GM23338 (cell line): Measurements from ENCODE around the gene THSD1. TPM values are rescaled to one million over a fixed set of nuclear protein-coding genes. Genes with fewer than 3 reads are reported as not detected.

ENCODE experiments used
- ATAC-seq: fragments of 200-7000 bp; cut with Tn5 transposase; 3 replicates; pipeline ENCODE4 v1.9.1; 2020
- DNase-seq: peaks from one replicate; pipeline ENCODE4 v3.0.0-alpha.2; 2015; ENCODE audit warnings: low spot score
- H2AFZ ChIP-seq: fragments of 200-600 bp; sonication (generic); 2 replicates; pipeline ENCODE4 v1.8.0; 2016; ENCODE audit warnings: antibody characterized with exemption, mild to moderate bottlenecking, moderate library complexity
- H3F3A ChIP-seq: fragments of 200-600 bp; sonication (generic); replicated peaks from 2 replicates; pipeline ENCODE4 v1.8.0; 2017; ENCODE audit warnings: antibody characterized with exemption, mixed run types, low read depth
- H3K27ac ChIP-seq: fragments of 200-600 bp; sonication (generic); 2 replicates; pipeline ENCODE4 v1.6.1; 2016; ENCODE audit warnings: low read depth
- H3K27me3 ChIP-seq: fragments of 200-600 bp; sonication (generic); 2 replicates; pipeline ENCODE4 v1.8.0; 2016; ENCODE audit warnings: mild to moderate bottlenecking, mixed run types, moderate library complexity; ENCODE audit not compliant: insufficient read depth
- H3K36me3 ChIP-seq: fragments of 200-600 bp; sonication (generic); 2 replicates; pipeline ENCODE4 v1.8.0; 2016; ENCODE audit warnings: mild to moderate bottlenecking; ENCODE audit not compliant: insufficient read depth
- H3K4me1 ChIP-seq: fragments of 200-600 bp; sonication (generic); 2 replicates; pipeline ENCODE4 v1.8.0; 2016; ENCODE audit warnings: mild to moderate bottlenecking, moderate library complexity; ENCODE audit not compliant: insufficient read depth
- H3K4me2 ChIP-seq: fragments of 200-600 bp; sonication (generic); 2 replicates; pipeline ENCODE4 v1.7.1; 2017; ENCODE audit warnings: mixed run types
- H3K4me3 ChIP-seq: fragments of 200-600 bp; sonication (generic); 2 replicates; pipeline ENCODE4 v1.6.1; 2016; ENCODE audit warnings: mixed run types
- H3K79me2 ChIP-seq: fragments of 200-600 bp; sonication (generic); replicated peaks from 2 replicates; pipeline ENCODE4 v1.8.0; 2017; ENCODE audit warnings: mild to moderate bottlenecking; ENCODE audit not compliant: insufficient read depth
- H3K9me2 ChIP-seq: fragments of 200-600 bp; sonication (generic); 2 replicates; pipeline ENCODE4 v1.8.0; 2017; ENCODE audit not compliant: insufficient read depth
- H4K20me1 ChIP-seq: fragments of 200-600 bp; sonication (generic); replicated peaks from 2 replicates; pipeline ENCODE4 v1.8.0; 2017; ENCODE audit warnings: mild to moderate bottlenecking; ENCODE audit not compliant: insufficient read depth
- H3K27ac Mint-ChIP-seq: 2 replicates; pipeline ENCODE4 v1.8.0; 2020; ENCODE audit warnings: inconsistent platforms, mild to moderate bottlenecking, moderate library complexity, mixed read lengths
- H3K27me3 Mint-ChIP-seq: 3 replicates; pipeline ENCODE4 v1.8.0; 2022; ENCODE audit warnings: low read depth, mild to moderate bottlenecking, moderate library complexity, mixed read lengths, inconsistent platforms; ENCODE audit not compliant: insufficient read depth, poor library complexity
- H3K36me3 Mint-ChIP-seq: 3 replicates; pipeline ENCODE4 v1.8.0; 2021; ENCODE audit warnings: low read depth, mild to moderate bottlenecking, inconsistent platforms, moderate library complexity, mixed read lengths
- H3K4me1 Mint-ChIP-seq: 3 replicates; pipeline ENCODE4 v1.8.0; 2020; ENCODE audit warnings: mild to moderate bottlenecking, inconsistent platforms, mixed read lengths
- H3K4me3 Mint-ChIP-seq: 3 replicates; pipeline ENCODE4 v1.8.0; 2021; ENCODE audit warnings: moderate library complexity, mild to moderate bottlenecking, inconsistent platforms, mixed read lengths
- H3K9me3 Mint-ChIP-seq: 3 replicates; pipeline ENCODE4 v1.8.0; 2020; ENCODE audit warnings: moderate library complexity, mild to moderate bottlenecking, inconsistent platforms, mixed read lengths
- CREB1 ChIP-seq: fragments of 250-450 bp; sonication (Bioruptor Pico); IDR thresholded peaks from 2 replicates; pipeline ENCODE4 v1.5.0; 2020; ENCODE audit warnings: low read depth, mild to moderate bottlenecking, moderate library complexity
- EZH2 ChIP-seq: fragments of 200-600 bp; sonication (generic); IDR thresholded peaks from one replicate; pipeline ENCODE4 v1.8.0; 2017; ENCODE audit warnings: antibody characterized with exemption, mild to moderate bottlenecking, low read depth; ENCODE audit not compliant: unreplicated experiment
- NANOG ChIP-seq: IDR thresholded peaks from 2 replicates; pipeline ENCODE4 v1.6.1; 2016; ENCODE audit warnings: antibody characterized with exemption, borderline replicate concordance
- POLR2AphosphoS5 ChIP-seq: IDR thresholded peaks from 2 replicates; pipeline ENCODE4 v1.6.1; 2016; ENCODE audit warnings: antibody characterized with exemption, low read depth
- ZNF114 ChIP-seq: fragments of 250-450 bp; sonication (Bioruptor Pico); IDR thresholded peaks from 2 replicates; pipeline ENCODE4 v1.5.0; 2020; ENCODE audit warnings: mild to moderate bottlenecking, moderate library complexity
- ZNF331 ChIP-seq: fragments of 250-450 bp; sonication (Bioruptor Pico); IDR thresholded peaks from 2 replicates; pipeline ENCODE4 v1.5.0; 2020; ENCODE audit warnings: low read depth, mild to moderate bottlenecking, moderate library complexity
- polyA plus RNA-seq: library from polyadenylated mRNA; unstranded; fragments of >200 nt; fragmentation: Nextera tagmentation; extraction: Ambion mirVana; gene quantifications from 2 replicates; pipeline ENCODE4 v1.2.1, GENCODE V29; 2016
- total RNA-seq: library from RNA; depleted of rRNA; stranded (reverse); fragments of >200 nt; shearing (Covaris generic); gene quantifications from 2 replicates; pipeline ENCODE4 v1.2.3, GENCODE V29; 2014
- TF ChIP-seq, protein P1 (sequence below), 2 experiments: fragments of 200-600 bp in 1 of 2; sonication (generic) in 1 of 2; conservative IDR thresholded peaks; 2 replicates each; pipeline versions ENCODE4 v1.5.1 to v1.6.1; 2016 to 2017; ENCODE audit warnings: antibody characterized with exemption in 2 of 2, low read depth in 2 of 2, mild to moderate bottlenecking in 2 of 2, moderate library complexity in 1 of 2
- TF ChIP-seq, protein P2 (sequence below): fragments of 250-450 bp; sonication (Bioruptor Pico); IDR thresholded peaks from 2 replicates; pipeline ENCODE4 v1.5.0; 2020; ENCODE audit warnings: mild to moderate bottlenecking, moderate library complexity
- TF ChIP-seq, protein P3 (sequence below): IDR thresholded peaks from 2 replicates; pipeline ENCODE4 v1.6.1; 2016; ENCODE audit warnings: antibody characterized with exemption

The THSD1 gene
- total and polyA plus RNA-seq, 2 experiments from 2014 or later, result 0.69 TPM; not detected in 1

DNA sequence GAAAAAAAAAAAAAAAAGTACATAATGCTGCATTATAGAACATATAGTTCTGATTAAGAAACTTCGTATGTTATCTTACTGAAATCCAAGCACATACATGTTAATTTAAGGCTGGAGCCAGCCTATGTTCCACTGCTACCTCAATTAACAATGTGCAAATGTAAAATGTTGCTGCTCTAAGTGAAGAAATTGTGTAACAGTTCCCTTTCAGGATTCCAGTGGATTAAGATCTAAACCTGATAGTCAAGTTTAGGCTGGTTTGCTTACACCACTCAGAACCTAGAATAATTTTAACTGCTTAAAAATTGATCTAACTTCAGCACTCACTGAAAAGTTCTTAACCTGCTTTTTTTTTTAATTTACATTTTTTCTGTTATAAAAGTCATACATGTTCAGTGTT is 40.3 kb upstream of the THSD1 start:
- Histone ChIP-seq H3K4me3 (no peak overlapping the region), H3K4me2 (no peak overlapping the region), H2AFZ (no peak overlapping the region), H3K9me2 (no peaks in the 10 kb centered on the region), H3K4me1 (peaks cover 11% of the 10 kb centered on the region; the same call in 1 of the 2 replicates), H3K79me2 (peaks cover 60% of the 10 kb centered on the region), H4K20me1 (peaks cover 15% of the 10 kb centered on the region; the same call in 1 of the 2 replicates), H3K27me3 (no peaks in the 10 kb centered on the region), H3K27ac (no peak overlapping the region), H3K36me3 (no peaks in the 10 kb centered on the region), H3F3A (no peaks in the 10 kb centered on the region)
- DNase-seq, result no peak
- Mint-ChIP-seq H3K9me3 (no peaks in the 10 kb centered on the region), H3K36me3 (no peaks in the 10 kb centered on the region; the same call in 2 of the 3 replicates), H3K4me3 (no peak overlapping the region), H3K4me1 (peaks cover 9% of the 10 kb centered on the region), H3K27me3 (no peaks in the 10 kb centered on the region), H3K27ac (no peak overlapping the region)
- TF ChIP-seq ZNF114, result no peak
- no peak for TF ChIP-seq POLR2AphosphoS5
- TF ChIP-seq ZNF331 (CRISPR knock-in tag), result no peak
- no peak for ATAC-seq

DNA sequence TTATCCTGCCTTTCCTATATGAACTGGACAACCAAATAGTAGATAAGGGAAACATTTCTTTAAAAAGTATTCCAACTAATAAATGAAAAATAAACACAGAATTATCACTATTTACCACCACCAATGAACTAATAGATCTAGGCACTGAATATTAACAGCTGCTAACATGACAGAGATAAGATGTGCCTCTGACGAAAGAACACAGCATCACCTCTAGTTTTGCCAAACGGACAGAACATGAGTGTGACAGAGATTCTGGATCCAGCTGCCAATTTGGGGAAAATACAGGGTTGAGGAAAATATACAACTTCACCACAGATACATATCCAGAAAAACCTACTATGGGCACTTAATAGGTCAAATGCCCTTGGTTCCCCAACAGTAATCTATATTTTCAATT is 26.5 kb upstream of the THSD1 start:
- Histone ChIP-seq H3K79me2 (no peaks in the 10 kb centered on the region), H3K27ac (no peak overlapping the region), H3K4me3 (no peak overlapping the region), H3K36me3 (peaks cover 31% of the 10 kb centered on the region; the same call in 1 of the 2 replicates), H2AFZ (no peak overlapping the region), H4K20me1 (peaks cover 1% of the 10 kb centered on the region; the same call in 1 of the 2 replicates), H3K9me2 (no peaks in the 10 kb centered on the region), H3K27me3 (no peaks in the 10 kb centered on the region), H3K4me1 (no peaks in the 10 kb centered on the region), H3F3A (no peaks in the 10 kb centered on the region), H3K4me2 (no peak overlapping the region)
- no peaks in the 10 kb centered on the region for H3K9me3 Mint-ChIP-seq
- H3K36me3 Mint-ChIP-seq, result peaks cover 40% of the 10 kb centered on the region
- no peaks in the 10 kb centered on the region for H3K4me1 Mint-ChIP-seq
- no peak overlapping the region for H3K4me3 Mint-ChIP-seq
- no peak for DNase-seq
- ATAC-seq, result no peak
- H3K27ac Mint-ChIP-seq, result no peak overlapping the region
- H3K27me3 Mint-ChIP-seq, result no peaks in the 10 kb centered on the region
- TF ChIP-seq CREB1 (CRISPR knock-in tag), result no peak
- TF ChIP-seq ZNF114, result no peak
- no peak for TF ChIP-seq NANOG
- TF ChIP-seq, protein P1, sequence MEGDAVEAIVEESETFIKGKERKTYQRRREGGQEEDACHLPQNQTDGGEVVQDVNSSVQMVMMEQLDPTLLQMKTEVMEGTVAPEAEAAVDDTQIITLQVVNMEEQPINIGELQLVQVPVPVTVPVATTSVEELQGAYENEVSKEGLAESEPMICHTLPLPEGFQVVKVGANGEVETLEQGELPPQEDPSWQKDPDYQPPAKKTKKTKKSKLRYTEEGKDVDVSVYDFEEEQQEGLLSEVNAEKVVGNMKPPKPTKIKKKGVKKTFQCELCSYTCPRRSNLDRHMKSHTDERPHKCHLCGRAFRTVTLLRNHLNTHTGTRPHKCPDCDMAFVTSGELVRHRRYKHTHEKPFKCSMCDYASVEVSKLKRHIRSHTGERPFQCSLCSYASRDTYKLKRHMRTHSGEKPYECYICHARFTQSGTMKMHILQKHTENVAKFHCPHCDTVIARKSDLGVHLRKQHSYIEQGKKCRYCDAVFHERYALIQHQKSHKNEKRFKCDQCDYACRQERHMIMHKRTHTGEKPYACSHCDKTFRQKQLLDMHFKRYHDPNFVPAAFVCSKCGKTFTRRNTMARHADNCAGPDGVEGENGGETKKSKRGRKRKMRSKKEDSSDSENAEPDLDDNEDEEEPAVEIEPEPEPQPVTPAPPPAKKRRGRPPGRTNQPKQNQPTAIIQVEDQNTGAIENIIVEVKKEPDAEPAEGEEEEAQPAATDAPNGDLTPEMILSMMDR (conservative IDR thresholded peaks at IDR 0.05; ENCODE audit: low read depth in 2 of 2), result no peak
- TF ChIP-seq, protein P2, sequence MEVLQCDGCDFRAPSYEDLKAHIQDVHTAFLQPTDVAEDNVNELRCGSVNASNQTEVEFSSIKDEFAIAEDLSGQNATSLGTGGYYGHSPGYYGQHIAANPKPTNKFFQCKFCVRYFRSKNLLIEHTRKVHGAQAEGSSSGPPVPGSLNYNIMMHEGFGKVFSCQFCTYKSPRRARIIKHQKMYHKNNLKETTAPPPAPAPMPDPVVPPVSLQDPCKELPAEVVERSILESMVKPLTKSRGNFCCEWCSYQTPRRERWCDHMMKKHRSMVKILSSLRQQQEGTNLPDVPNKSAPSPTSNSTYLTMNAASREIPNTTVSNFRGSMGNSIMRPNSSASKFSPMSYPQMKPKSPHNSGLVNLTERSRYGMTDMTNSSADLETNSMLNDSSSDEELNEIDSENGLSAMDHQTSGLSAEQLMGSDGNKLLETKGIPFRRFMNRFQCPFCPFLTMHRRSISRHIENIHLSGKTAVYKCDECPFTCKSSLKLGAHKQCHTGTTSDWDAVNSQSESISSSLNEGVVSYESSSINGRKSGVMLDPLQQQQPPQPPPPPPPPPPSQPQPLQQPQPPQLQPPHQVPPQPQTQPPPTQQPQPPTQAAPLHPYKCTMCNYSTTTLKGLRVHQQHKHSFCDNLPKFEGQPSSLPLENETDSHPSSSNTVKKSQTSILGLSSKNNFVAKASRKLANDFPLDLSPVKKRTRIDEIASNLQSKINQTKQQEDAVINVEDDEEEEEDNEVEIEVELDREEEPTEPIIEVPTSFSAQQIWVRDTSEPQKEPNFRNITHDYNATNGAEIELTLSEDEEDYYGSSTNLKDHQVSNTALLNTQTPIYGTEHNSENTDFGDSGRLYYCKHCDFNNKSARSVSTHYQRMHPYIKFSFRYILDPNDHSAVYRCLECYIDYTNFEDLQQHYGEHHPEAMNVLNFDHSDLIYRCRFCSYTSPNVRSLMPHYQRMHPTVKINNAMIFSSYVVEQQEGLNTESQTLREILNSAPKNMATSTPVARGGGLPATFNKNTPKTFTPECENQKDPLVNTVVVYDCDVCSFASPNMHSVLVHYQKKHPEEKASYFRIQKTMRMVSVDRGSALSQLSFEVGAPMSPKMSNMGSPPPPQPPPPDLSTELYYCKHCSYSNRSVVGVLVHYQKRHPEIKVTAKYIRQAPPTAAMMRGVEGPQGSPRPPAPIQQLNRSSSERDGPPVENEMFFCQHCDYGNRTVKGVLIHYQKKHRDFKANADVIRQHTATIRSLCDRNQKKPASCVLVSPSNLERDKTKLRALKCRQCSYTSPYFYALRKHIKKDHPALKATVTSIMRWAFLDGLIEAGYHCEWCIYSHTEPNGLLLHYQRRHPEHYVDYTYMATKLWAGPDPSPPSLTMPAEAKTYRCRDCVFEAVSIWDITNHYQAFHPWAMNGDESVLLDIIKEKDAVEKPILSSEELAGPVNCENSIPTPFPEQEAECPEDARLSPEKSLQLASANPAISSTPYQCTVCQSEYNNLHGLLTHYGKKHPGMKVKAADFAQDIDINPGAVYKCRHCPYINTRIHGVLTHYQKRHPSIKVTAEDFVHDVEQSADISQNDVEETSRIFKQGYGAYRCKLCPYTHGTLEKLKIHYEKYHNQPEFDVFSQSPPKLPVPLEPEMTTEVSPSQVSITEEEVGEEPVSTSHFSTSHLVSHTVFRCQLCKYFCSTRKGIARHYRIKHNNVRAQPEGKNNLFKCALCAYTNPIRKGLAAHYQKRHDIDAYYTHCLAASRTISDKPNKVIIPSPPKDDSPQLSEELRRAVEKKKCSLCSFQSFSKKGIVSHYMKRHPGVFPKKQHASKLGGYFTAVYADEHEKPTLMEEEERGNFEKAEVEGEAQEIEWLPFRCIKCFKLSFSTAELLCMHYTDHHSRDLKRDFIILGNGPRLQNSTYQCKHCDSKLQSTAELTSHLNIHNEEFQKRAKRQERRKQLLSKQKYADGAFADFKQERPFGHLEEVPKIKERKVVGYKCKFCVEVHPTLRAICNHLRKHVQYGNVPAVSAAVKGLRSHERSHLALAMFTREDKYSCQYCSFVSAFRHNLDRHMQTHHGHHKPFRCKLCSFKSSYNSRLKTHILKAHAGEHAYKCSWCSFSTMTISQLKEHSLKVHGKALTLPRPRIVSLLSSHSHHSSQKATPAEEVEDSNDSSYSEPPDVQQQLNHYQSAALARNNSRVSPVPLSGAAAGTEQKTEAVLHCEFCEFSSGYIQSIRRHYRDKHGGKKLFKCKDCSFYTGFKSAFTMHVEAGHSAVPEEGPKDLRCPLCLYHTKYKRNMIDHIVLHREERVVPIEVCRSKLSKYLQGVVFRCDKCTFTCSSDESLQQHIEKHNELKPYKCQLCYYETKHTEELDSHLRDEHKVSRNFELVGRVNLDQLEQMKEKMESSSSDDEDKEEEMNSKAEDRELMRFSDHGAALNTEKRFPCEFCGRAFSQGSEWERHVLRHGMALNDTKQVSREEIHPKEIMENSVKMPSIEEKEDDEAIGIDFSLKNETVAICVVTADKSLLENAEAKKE (CRISPR knock-in tag), result no peak
- no peak for TF ChIP-seq ZNF331 (CRISPR knock-in tag)
- TF ChIP-seq EZH2, result no peak
- TF ChIP-seq, protein P3, sequence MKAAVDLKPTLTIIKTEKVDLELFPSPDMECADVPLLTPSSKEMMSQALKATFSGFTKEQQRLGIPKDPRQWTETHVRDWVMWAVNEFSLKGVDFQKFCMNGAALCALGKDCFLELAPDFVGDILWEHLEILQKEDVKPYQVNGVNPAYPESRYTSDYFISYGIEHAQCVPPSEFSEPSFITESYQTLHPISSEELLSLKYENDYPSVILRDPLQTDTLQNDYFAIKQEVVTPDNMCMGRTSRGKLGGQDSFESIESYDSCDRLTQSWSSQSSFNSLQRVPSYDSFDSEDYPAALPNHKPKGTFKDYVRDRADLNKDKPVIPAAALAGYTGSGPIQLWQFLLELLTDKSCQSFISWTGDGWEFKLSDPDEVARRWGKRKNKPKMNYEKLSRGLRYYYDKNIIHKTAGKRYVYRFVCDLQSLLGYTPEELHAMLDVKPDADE, result no peak
